DND-41 (cell line): Measurements from ENCODE around the gene SNX32.

Experiments
- ATAC-seq: fragments of 200-7000 bp; cut with Tn5 transposase; 3 replicates; pipeline ENCODE4 v1.9.1; 2021; ENCODE audit warnings: low read depth; ENCODE audit not compliant: insufficient read depth
- DNase-seq: peaks from one replicate; pipeline ENCODE4 v3.0.0-alpha.2; 2020
- H2AFZ ChIP-seq: 2 replicates; pipeline ENCODE4 v1.6.0; 2012; ENCODE audit warnings: low read depth, low read length
- H3K27ac ChIP-seq: 2 replicates; pipeline ENCODE4 v1.5.1; 2012; ENCODE audit warnings: low read length, inconsistent platforms
- H3K27me3 ChIP-seq: fragments of 200-600 bp; sonication (generic); 2 replicates; pipeline ENCODE4 v1.6.0; 2012; ENCODE audit warnings: low read length, mild to moderate bottlenecking, inconsistent platforms; ENCODE audit not compliant: insufficient read depth, poor library complexity
- H3K36me3 ChIP-seq: 2 replicates; pipeline ENCODE4 v1.5.1; 2012; ENCODE audit warnings: low read length, inconsistent platforms; ENCODE audit not compliant: insufficient read depth
- H3K4me1 ChIP-seq: 2 replicates; pipeline ENCODE4 v1.5.1; 2012; ENCODE audit warnings: mild to moderate bottlenecking, low read length; ENCODE audit not compliant: insufficient read depth
- H3K4me2 ChIP-seq: 2 replicates; pipeline ENCODE4 v1.6.0; 2012; ENCODE audit warnings: mild to moderate bottlenecking, moderate library complexity, low read length, inconsistent platforms; ENCODE audit not compliant: insufficient read depth
- H3K4me3 ChIP-seq, 2 experiments: fragments of 200-600 bp in 1 of 2; shearing (Covaris generic) in 1 of 2; 2 replicates each; pipeline ENCODE4 v1.5.1; 2012 to 2016; ENCODE audit warnings: inconsistent platforms in 2 of 2, low read length in 2 of 2, mild to moderate bottlenecking in 2 of 2, low read depth in 1 of 2, moderate library complexity in 1 of 2
- H3K79me2 ChIP-seq: 2 replicates; pipeline ENCODE4 v1.6.0; 2012; ENCODE audit warnings: low read length, inconsistent platforms; ENCODE audit not compliant: insufficient read depth
- H3K9ac ChIP-seq: 2 replicates; pipeline ENCODE4 v1.6.0; 2012; ENCODE audit warnings: low read depth, mild to moderate bottlenecking, inconsistent platforms, low read length, moderate library complexity
- H3K9me3 ChIP-seq: 2 replicates; pipeline ENCODE4 v1.5.1; 2012; ENCODE audit warnings: low read length, moderate library complexity, mild to moderate bottlenecking, inconsistent platforms; ENCODE audit not compliant: insufficient read depth, severe bottlenecking
- H4K20me1 ChIP-seq: 2 replicates; pipeline ENCODE4 v1.6.0; 2012; ENCODE audit warnings: low read length; ENCODE audit not compliant: insufficient read depth
- EZH2 ChIP-seq: IDR thresholded peaks from 3 replicates; pipeline ENCODE4 v1.6.1; 2012; ENCODE audit warnings: borderline replicate concordance, low read depth, mild to moderate bottlenecking, moderate library complexity, low read length, inconsistent platforms; ENCODE audit not compliant: severe bottlenecking
- TF ChIP-seq, protein P1 (sequence below): IDR thresholded peaks from 2 replicates; pipeline ENCODE4 v1.5.1; 2012; ENCODE audit warnings: borderline replicate concordance, low read length, moderate library complexity, mild to moderate bottlenecking; ENCODE audit not compliant: poor library complexity, severe bottlenecking; ENCODE audit errors: extremely low read depth

SNX32 gene

DNA sequence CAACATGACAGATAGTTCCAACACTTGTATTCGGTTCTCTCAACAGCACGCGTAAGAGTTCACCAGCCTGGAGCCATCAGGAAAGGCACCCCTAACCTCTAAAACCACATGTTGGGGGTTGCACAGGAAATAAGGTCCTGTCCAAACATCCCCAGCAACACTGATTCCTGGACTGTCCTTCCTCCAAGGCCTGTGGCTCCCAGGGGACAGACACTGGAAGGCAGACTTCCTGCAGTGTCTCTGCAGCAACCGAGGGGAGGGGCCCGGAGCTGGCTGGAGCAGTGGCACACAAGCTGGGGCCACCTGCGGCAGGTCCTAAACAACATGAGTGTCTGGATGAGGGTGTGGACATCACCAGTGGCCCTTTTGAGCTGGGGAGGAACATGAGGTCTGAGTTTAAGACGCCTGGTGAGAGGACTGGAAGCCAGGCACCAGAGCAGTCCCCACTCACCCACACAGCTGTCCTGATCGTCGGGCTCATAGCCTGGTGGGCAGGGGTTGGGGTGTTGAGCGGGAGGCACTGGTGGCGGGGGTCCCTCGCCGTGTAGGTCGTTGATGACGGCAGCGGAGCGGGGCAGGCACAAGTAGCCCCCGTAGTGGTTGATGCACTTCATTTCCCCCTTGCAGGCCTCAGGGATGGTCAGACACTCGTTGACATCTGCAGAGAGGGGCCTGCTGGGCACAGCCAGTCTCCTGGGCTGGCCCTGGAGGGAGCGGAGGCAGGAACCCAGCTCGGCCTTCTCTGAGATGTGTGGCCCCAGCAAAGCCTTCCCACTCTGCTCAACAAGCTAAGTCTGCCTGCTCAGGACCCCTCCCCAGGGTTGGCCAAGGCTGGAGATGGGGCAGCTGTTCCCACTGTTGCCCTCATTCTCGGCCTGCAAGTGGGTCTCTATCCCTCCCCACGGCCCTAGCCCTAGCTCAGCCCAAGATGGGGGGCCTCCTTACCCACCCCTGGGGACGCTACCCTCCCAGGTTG lies 37.2 kb downstream of the SNX32 start:
- H3K36me3 ChIP-seq = peaks cover 14% of the 10 kb centered on the region
- H4K20me1 ChIP-seq = peaks cover 5% of the 10 kb centered on the region; the same call in 1 of the 2 replicates
- no peaks in the 10 kb centered on the region for H3K27me3 ChIP-seq
- no peak overlapping the region for H3K4me3 ChIP-seq
- H3K9ac ChIP-seq = no peak overlapping the region
- no peak overlapping the region for H3K4me2 ChIP-seq
- H3K4me1 ChIP-seq = peaks cover 19% of the 10 kb centered on the region
- H3K9me3 ChIP-seq = no peaks in the 10 kb centered on the region
- H2AFZ ChIP-seq = no peak overlapping the region
- no peaks in the 10 kb centered on the region for H3K79me2 ChIP-seq
- TF ChIP-seq EZH2 = no peak
- TF ChIP-seq, protein P1, sequence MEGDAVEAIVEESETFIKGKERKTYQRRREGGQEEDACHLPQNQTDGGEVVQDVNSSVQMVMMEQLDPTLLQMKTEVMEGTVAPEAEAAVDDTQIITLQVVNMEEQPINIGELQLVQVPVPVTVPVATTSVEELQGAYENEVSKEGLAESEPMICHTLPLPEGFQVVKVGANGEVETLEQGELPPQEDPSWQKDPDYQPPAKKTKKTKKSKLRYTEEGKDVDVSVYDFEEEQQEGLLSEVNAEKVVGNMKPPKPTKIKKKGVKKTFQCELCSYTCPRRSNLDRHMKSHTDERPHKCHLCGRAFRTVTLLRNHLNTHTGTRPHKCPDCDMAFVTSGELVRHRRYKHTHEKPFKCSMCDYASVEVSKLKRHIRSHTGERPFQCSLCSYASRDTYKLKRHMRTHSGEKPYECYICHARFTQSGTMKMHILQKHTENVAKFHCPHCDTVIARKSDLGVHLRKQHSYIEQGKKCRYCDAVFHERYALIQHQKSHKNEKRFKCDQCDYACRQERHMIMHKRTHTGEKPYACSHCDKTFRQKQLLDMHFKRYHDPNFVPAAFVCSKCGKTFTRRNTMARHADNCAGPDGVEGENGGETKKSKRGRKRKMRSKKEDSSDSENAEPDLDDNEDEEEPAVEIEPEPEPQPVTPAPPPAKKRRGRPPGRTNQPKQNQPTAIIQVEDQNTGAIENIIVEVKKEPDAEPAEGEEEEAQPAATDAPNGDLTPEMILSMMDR = no peak
- DNase-seq = no peak
- H3K27ac ChIP-seq = no peak overlapping the region
- no peak for ATAC-seq

DNA sequence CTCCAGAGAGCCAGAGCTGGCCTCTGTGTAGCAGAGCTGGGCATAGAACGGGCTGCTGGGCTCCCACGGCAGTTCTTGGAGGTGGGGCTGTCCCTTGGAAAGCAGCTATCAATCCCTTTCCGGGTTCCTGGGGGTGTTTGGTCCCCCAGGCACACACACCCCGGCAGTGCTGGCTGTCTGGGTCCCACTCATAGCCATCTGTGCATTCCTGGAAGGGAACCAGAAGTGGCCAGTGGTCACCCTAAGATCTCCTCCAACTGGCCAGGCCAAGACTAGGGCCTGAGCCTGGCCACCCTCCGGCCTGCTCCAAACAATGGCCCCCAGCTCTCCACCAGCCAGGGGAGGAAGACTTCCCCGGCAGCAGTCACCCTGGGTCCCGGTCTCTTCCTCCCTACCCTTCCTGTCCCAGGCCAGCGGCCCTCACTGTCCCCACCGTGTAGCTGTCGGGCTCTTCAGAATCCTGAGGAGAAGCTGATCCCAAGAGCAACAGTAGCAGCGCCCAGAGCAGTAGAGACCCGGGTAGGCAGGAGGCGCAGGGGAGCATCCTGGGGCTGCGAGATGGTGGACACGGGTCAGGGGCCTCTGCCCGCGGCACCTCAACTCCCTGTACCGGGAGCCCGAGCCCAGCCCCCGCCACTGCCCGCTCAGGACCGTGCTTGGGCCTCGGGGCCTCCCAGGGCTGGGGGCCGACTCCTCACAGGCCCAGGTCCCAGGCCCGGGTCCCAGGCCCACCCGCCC lies 38.2 kb downstream of the SNX32 start:
- DNase-seq = no peak
- no peak for ATAC-seq
- Histone ChIP-seq H3K27me3 (no peaks in the 10 kb centered on the region), H3K36me3 (peaks cover 5% of the 10 kb centered on the region), H2AFZ (no peak overlapping the region), H3K4me3 (no peak overlapping the region), H3K79me2 (no peaks in the 10 kb centered on the region), H3K4me2 (no peak overlapping the region), H4K20me1 (peaks cover 5% of the 10 kb centered on the region; the same call in 1 of the 2 replicates), H3K9ac (no peak overlapping the region), H3K4me1 (peaks cover 19% of the 10 kb centered on the region), H3K9me3 (no peaks in the 10 kb centered on the region), H3K27ac (no peak overlapping the region)
- TF ChIP-seq, protein P1 = no peak
- TF ChIP-seq EZH2 = no peak

DNA sequence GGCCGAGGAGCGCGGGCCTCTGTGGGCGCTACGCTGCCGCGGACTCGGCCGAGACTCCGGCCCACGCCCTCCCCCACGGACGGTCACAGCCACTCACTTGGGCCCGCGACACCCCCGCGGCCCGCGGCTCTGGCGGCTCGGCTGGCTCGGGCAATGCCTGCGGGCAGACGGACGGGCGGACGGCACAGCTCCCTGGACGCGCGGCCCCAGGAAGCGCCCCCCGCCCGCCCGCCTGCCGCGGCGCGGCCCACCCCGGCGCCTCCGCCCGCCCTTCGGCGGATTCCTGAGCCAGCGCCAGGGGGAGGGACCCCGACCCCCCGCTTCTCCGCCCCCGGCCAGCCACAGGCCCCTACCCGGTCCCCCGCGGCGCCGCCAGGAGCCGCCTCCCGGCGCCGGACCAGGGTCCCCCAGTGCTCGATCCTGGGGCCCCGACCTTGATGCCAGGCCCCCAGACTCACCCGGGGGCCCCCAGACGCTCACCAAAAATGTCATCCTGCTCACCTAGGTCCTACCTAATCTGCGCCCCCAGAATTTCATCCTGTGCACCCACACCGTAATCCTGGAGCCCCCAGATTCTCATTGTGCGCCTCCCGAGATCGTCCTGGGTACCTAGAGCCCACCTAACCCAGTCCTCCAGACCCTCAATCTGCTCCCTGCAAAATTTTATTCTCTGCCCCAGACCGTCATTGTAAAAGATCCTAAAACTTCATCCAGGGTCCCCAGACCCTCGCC lies 39.0 kb downstream of the SNX32 start, which contains the start of gene EFEMP2:
Gene EFEMP2 (minus strand): TSS at position 215 of the 732 bp plus-strand sequence. CDS start 446 bp downstream, outside the sequence.
- H3K79me2 ChIP-seq = no peaks in the 10 kb centered on the region
- no peak for ATAC-seq
- H3K4me1 ChIP-seq = peaks cover 19% of the 10 kb centered on the region
- H3K27me3 ChIP-seq = no peaks in the 10 kb centered on the region
- peak within 1 kb of the TSS; percentile 73 for H3K27ac ChIP-seq
- no peaks in the 10 kb centered on the region for H4K20me1 ChIP-seq
- H3K9me3 ChIP-seq = no peaks in the 10 kb centered on the region
- H3K4me2 ChIP-seq = peak within 1 kb of the TSS; percentile 94
- DNase-seq = no peak
- TF ChIP-seq EZH2 = no peak
- TF ChIP-seq, protein P1 = no peak
- peak within 1 kb of the TSS; percentile 67 for H3K9ac ChIP-seq
- peak within 1 kb of the TSS; percentile 89 for H2AFZ ChIP-seq
- H3K4me3 ChIP-seq = peak within 1 kb of the TSS; percentile 1 to 62; a peak in 3 of 4 replicates
- no peaks in the 10 kb centered on the region for H3K36me3 ChIP-seq
